ENCODE measurements around the gene PABPN1L. TPM values are rescaled to one million over a fixed set of nuclear protein-coding genes. Genes with fewer than 3 reads are reported as not detected.

PABPN1L gene, protein sequence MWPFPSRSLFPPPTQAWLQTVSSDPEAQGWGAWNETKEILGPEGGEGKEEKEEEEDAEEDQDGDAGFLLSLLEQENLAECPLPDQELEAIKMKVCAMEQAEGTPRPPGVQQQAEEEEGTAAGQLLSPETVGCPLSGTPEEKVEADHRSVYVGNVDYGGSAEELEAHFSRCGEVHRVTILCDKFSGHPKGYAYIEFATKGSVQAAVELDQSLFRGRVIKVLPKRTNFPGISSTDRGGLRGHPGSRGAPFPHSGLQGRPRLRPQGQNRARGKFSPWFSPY
- total RNA-seq, result not detected

DNA sequence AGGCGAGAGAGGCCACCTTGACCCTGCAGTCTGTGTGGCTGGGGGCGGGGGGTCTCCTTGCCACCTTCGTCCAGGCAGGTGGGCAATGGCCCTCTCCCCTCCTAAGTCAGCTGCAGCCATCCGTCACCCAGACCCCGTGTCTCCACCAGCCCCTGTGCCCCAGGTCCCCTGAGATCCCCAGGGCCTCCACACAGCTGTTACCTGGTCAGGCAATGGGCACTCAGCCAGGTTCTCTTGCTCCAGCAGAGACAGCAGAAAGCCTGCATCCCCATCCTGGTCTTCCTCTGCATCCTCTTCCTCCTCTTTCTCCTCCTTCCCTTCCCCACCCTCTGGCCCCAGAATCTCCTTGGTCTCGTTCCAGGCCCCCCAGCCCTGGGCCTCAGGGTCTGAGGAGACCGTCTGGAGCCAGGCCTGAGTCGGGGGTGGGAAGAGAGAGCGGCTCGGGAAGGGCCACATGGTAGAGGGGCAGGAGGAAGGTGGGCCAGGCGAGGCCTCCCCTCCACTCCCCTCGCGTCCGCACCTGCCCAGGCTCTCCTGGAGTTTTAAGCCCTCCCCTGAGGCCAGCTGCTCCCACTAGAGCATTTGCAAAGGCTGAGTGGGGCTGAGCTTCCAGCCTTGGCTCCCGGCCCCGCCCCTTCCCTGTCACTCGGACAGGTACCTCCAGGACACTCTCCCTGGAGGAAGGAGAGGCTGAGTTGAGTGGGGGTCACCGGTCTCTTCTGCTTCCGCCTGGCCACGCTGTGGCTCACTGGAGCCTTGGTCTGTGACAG is at the start of gene PABPN1L:
PABPN1L (minus strand) TSS at position 510 of the 770 bp plus-strand sequence; CDS start at position 456, 54 bp downstream.
- no peak for DNase-seq (ENCODE audit: low spot score)

DNA sequence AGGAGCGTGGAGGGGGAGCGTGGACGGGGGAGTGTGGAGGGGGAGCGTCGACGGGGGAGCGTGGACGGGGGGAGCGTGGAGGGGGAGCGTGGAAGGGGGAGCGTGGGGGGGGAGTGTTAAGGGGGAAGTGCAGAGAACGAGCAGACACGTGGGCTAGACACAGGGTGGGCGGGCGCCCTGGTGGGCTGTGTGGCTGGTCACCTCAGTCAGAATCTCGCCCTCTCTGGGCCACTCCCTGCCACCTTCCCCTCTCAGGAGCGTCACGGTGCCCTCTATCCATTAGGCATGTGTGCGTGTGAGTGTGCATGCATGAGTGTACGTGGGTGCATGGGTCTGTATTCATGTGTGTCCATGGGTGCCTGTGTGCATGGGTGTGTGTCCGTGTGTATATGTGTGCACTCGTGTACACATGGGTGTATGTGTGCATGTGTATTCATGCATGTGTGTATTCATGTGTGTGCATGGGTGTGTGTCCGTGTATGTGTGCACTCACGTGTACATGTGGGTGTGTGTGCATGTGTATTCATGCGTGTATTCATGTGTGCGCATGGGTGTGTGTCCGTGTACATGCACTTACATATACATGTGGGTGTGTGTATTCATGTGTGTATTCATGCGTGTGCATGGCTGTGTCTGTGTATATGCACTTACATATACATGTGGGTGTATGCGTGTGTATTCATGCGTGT is 49.3 kb upstream of the PABPN1L start:
- no peak for DNase-seq (ENCODE audit: low spot score)

DNA sequence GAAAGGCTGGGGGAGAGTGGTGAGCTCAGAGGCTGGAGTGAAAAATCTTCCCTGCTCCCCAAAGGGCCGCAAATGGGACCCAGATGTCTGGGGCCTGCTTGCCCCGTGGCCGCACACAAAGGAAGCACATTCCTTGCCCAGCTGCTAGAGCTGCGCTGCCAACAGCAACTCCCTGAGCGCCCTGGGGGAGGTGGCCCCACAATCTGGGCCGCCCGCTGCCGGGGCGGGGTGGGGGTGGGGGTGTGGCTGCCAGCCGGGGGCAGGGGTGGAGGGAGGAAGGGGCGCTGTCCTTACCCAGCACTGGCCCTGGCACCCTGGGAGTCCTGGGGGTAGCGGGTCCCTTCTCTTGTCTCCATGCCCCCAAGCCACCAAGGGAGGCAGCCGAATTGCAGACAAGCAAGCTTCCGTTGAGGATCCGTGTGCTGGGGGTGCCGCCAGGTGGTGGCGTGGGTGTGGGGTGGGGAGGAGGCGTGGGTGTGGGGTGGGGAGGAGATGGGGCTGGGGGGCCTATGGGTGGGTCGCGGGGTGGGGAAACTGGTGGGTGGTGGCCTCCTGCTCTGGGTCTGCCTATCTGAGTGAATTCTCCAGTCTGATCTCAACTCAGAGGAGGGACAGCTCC is 48.4 kb upstream of the PABPN1L start:
- DNase-seq (ENCODE audit: low spot score), result no peak

DNA sequence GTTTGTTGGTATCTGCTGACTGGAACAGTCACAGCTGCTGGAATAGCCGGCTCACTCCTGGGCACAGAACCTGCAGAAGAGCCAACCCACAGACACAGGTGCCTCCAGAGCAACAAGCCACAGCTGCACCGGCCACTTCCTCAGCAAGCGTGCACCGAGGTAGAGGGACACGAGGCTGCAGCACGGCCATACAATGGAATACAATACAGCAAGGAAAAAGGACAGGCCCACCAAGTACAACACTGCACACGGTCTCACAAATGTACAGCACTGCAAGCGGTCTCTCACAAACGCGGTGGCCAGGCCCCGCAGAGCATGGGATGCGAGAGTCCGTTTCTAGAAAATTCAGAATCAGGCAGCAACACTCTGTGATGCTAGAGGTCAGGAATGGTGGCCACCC is 47.4 kb upstream of the PABPN1L start:
- DNase-seq (ENCODE audit: low spot score), result no peak

DNA sequence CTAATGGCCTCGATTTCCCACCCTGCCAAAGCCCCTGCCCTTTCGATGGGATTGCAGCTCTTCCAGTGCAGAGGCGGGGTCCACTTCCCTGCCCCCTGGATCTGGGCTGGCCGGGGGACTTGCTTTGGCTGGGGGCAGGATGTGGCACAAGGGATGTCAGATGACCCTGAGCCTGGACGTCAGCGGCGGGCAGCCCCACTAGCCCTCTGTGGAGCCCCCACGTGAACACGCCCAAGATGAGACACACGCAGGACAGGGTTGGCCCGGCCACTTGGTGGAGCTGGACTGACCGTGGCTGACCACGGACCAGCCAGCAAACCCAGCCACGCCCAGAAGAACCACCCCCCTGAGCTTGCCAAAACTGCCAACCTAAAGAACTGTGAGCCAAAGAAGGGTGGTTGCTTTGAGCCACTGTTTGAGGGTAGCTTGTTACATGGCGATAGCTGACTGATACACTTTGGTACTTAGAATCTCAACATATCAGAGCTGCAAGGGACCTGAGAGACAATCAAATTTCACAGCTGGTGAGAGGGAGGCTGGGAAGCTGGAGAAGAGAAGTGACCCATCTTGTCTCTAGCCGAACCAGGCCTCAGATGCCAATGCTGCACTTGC is 46.6 kb upstream of the PABPN1L start:
- DNase-seq (ENCODE audit: low spot score), result no peak

DNA sequence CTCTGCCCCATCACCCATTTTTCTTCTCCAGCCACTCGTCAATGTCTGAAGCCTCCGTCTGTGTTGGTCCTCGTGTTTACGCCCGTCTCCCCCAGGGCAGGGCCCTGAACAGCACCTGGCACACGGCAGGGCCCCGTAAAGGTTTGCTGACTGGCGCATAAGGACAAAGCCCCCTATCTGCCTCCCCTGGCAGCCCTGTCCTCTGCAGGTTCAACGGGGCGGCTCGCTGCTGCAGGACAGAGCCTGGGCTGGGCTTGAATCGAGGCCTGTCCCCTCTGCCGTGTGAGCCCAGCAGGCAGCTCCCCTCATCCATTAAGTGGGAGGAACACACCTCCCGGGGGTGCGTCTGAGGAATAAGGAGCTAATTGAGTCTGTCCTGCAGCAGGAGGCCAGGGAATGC is 46.1 kb upstream of the PABPN1L start:
- no peak for DNase-seq (ENCODE audit: low spot score)

DNA sequence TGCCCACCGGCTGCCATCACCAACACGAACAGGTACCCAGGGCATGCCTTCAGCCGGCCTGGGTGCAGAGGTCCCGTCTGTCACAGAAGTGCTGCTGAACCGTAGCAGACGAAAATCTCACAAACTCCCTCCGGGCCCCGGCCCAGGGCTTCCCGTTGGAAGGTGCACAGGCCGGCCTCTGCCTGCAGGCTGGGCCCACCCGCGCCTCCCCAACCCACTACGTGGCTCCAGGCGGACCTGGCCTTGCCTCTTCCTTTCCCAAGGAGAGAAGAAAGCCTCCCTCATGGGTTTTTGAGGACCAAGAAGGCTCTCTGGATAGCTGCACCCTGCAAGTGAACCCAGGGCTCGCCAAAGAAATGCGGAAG is 45.5 kb upstream of the PABPN1L start:
- no peak for DNase-seq (ENCODE audit: low spot score)

DNA sequence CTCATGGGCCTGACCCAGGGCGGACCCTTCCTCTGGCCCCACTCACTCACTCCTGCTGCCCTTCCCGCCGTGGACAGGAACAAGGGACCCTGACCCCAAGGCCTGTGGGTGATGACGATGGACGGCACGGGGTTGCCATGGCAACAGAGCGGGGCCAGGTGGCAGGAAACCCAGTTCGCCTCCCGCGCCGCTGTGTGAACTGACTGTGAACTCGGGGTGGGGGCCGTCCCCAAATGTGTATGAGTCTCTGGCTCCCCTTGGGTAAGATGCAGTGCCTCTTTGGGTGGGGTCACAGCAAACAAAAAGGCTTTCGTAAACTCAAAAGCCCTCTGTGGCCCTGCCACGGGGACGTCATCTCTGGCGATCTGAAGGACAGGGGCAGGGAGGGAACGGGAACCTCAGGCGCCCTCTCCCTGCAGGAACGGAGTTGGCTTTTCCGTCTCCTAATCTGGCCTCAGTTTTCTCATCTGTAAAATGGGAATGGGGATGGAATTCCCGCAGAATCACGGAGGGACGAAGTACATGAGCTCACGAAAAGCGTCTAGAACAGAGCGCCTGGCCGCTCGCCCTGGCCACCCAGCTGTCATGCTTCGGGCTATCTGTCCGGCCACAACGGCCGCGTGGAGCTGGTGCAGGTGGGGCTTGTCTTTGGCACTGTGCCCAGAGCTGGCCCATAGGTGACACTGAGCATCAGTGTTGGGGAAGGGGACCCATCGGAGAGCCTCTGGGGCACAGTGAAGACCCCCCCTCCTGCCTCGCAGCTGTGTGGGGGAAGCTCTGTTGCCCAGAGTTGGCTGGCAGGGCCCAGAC is 44.9 kb upstream of the PABPN1L start:
- no peak for DNase-seq (ENCODE audit: low spot score)

DNA sequence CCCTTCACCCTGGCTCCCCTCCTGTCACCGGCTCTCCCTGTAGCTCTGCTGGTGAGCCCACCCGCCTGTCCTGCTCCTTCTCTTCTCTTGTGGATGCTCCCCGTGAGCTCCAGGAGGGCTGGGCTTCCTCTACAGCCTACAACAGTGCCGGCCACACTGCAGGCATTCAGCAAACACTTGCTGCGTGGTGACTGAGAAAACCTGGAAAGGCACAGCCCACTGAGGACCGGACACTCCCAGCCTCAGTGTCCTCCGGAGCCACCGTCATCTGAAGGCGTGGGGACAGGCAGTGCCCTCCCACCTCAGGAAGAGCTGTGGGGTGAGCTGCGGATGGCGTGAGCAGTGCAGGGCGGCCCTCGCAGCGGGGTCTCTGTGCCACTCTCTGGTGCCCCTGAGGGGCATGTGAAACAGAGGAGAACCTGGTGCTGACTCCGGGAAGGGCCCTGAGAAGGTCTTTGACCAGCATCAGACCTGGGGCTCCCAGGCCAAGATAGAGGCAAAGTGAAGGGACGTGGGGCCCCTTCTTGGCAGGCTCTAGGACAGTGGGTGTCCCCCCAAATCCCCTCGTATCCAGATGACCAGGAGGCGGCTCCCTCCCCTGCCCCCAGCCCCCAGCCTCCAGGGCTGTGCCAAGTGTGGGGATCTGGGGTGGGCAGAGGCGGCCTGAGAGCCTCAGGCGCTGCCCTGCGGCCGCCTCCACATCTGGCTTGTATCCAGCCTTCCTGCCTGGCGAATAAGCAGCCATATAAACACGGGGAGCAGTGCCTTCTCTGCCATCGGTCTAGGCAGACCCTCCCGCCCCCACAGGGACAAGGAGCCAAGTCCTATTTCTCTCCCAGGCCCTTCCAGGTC is 44.0 kb upstream of the PABPN1L start:
- DNase-seq (ENCODE audit: low spot score), result no peak

DNA sequence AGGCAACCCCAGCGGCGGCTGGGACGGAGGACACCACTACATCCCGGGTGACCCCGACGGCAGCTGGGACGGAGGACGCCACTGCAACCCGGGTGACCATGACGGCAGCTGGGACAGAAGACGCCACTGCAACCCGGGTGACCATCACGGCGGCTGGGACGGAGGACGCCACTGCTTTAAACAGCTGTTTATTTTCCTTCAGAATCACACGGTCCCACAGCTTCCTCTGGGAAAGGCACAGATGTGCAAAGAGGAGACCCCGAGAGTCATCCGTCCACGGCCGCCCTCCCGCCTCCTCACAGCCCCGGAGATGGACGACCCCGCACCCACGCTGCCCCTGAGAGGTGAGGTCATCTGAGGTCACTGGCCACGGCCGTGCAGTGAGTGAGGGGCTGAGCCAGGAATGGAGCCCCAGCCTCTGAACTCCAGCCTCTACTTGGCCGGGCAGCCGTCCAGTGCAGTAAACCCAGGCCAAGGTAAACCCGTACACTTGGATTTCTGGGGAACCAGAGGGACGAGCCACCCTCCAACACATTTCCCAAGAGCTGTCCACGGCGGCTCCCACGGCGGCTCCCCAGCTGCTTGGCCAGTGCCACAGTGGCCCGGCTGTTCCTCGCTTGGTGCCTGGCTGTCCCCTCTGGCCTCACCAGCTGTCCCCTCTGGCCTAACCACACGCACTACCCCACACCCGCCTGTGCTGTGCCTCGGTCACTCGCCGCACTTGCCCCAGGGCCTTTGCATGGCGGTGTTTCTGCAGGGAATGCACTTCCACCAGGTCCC is 43.2 kb upstream of the PABPN1L start:
- no peak for DNase-seq (ENCODE audit: low spot score)

DNA sequence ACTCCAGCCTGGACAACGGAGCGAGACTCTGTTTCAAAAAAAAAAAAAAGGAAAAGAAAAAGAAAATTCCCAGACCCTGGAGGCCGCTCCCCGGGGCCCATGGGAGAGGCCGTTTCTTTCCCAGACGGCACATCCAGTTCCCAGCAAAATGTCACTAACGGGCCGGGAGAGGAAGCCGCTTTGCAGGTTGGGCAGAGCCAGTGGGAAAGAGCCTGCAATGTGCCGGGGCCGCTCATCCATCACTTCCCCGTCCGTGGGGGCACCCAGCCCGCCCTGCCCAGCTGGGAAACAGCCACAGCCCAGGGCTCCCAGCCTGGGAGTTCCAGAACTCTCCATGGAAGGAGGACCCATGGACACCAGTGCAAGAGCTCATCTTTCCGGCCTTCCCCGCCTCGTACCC is 41.8 kb upstream of the PABPN1L start:
- DNase-seq (ENCODE audit: low spot score), result no peak

DNA sequence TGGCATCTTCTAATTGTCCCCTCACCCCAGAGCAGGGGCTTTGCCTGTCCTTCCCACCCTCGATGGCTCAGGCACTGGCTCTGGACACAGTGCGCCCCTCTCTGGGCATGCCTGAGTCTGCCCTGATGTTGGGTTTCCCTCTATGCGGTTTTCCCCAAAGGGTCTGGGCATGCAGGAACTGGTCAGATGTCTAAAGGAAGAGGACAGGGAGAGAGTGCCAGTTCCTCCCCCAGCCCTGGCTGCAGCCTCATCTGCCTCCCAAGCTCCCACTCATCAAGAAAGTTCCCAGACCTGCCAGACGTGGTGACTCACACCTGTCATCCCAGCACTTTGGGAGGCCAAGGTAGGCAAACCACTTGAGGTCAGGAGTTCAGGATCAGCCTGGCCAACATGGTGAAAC is 41.3 kb upstream of the PABPN1L start:
- no peak for DNase-seq (ENCODE audit: low spot score)

DNA sequence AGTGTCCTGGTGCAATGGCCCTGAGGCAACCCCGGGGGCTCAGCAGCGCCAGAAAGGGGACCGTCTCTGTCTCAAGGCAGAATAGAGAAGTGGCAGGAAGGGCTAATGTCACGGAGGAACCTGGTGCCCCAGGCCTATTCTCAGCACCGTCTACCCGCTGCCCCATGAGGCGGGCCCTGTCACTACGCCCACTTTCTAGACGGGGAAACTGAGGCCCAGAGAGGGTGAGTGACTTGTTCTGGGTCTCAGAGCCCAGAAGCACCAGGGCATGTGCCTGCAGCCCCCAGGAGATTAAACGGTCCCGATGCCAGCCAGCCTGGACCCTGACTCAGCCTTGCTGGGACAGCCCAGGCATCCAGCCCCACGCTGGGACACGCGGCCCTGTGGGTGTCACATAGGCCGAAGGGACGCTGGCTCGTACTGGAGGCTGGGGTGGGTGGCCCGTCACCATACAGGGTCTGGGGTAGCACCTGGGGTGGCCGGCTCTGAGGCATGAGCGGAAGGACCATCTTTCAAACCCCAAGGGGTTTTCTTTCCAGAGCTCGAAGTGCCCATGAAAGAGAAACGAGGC is 40.2 kb upstream of the PABPN1L start:
- no peak for DNase-seq (ENCODE audit: low spot score)

DNA sequence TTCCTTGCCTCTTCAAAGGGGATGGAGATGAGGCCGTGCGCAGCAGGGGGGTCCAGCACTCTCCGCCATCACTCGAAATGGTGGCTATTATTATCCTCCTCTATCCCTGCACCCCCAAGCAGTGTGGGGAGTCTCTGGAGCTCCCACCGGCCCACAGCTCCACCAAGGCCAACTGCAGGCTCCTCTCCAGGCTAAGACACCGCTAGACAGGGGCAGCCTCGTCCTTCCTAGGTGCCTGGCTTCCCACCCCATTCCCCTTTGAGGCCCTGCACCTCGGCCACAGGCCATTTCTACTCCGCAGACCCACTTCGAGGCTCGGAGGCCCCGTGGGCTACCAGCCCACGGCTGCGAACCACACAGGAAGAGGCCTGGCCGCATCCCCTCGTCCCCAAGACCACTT is 39.6 kb upstream of the PABPN1L start:
- DNase-seq (ENCODE audit: low spot score), result no peak

DNA sequence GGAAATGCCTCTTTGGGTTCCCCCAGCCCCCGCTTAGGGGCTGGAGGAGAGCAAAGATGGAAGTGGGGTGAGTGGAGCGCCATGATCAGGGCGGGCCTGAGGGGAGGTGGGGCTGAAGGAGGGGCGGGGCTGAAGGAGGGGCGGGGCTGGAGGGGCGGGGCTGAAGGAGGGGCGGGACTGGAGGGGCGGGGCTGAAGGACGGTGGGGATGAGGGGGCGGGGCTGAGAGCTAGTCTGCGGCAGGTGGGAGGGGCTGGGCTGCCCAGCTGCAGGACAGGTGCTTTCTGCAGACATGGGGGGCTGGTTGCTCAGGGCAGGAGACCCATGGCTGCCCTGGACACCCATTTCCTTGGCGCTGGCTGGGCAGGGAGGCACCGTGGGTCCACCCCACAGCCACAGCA is 39.1 kb upstream of the PABPN1L start:
- no peak for DNase-seq (ENCODE audit: low spot score)

DNA sequence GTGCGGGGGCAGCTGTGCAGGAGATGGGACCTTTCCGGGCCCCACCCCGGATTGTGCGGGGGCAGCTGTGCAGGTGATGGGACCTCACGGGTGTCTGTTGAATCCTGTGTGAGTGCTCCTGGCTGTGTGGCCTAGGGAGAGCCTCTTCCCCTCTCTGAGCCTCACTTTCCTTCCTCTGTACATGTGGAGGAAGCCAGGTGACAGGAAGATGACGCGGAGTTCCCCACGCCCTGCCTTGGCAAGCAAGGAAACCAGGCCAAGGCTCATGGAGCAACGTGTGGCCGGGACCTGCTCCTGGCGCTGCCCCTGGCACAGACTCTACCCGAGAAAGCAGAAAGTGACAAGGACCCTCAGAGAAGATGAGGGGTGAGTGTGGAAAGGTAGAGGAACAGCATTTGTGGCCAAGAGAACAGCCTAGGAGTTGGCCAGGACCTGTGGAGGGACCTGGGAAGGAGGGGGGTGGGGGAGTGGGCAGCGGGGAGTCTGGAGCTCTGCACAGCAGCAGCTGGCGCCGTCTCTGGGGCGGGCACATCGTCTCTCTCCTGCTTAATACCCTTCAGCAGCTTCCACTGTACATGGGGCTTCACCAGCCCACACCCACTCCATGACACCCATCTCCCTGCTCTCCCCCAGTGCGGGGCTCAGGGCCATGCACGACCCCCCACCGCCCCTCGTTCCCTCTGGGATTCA is 38.4 kb upstream of the PABPN1L start:
- no peak for DNase-seq (ENCODE audit: low spot score)

DNA sequence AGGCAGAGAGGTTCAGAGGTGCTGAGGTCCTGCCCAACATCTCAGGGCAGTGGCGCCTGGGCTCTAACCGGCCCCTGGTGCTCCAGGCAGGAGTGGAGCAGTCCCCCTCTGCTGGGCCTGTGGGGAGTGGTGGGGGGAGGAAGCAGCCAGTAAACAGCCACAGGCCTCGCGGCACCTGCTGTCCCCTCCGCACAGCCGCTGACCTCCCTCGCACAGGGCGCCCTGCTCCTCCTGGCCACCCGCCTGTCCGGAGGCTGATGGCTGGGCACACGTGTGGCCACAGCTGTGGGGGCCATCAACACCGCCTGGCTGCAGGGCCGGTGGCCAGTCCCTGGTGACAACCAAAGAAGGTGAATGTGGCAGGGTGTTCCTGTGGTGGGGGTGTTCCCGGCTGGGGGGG is 36.8 kb upstream of the PABPN1L start:
- no peak for DNase-seq (ENCODE audit: low spot score)

DNA sequence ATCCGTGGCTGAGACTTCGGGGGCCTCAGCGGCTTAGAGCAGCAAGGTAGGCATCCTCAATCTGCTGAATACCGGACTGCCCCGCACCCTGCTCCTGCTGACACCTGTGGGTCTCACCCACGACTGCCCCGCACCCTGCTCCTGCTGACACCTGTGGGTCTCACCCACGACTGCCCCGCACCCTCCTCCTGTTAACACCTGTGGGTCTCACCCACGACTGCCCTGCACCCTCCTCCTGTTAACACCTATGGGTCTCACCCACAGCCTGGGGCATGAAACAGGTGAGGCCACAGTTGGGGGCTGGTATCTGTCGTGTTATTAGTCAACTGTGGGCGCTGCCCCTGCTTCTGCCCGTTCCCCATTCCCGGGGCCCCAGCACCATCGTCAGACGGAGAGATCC is 36.3 kb upstream of the PABPN1L start:
- DNase-seq (ENCODE audit: low spot score), result no peak
